ENCODE data around the gene FOXK1.
"Not testable (repeated sequence)": the region's sequence is repeated elsewhere in the genome, so short reads cannot be mapped to it uniquely, and the experiment has no call there.

Gene FOXK1

DNA sequence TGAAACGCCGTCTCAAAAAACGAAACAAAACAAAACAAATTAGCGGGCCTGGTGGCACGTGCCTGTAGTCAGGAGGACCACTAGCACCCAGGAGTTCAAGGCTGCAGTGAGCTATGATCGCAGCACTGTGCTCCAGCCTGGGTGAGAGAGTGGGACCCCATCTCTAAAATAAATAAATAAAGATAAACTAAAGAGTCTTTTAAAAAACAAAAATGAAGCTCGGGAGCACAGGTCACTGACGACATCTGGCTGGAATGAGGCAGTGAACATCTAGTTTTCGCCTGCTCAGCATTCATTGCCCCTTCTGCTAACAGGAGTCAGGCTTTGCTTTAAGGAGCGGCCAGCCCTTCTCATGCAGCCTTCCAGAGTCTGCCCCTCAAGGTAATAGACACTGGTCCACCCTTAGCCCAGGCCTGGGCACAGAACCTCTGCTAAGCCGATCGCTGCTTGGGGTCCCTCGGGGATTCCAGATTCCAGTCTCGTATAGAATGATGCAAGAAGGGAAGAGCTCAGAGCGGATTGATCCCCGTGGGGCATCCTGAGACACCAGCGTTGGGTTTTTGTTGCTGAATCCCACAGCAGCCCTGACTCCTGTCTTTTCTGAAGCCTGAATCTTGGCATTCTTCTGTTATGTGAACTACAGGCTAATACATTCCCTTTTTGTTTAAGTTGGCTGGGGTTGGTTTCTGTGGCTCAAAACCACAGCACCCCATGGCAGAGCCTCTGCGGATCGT lies 14.2 kb upstream of the FOXK1 start:
- no peak for DNase-seq

- DNase-seq, result no peak
Measured at GRCh38 chr7:4668510-4668847, 13.6 kb upstream of the FOXK1 start.

DNA sequence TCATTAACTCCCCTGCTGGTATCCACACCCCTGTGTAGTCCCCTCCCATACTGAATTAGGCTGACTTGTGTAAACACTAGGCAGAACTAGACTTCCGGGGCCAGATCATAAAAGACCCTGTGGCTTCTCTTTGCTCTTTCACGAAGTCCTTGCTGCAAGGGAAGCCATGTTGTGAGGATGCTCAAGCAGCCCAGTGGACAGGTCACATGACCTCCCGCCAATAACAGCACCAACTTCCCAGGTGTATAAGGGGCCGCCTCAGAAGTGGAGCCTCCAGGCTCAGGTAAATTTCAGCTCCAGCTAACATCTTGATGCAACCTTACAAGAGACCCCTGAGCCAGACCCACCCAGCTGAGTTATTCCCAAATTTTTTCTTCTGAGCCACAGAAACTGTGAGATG lies 11.3 kb upstream of the FOXK1 start:
- DNase-seq, result no peak

- DNase-seq, result no peak
Measured at GRCh38 chr7:4675771-4676367, 6.2 kb upstream of the FOXK1 start.

- DNase-seq, result not testable (repeated sequence)
Measured at GRCh38 chr7:4677518-4677917, 4.6 kb upstream of the FOXK1 start.

DNA sequence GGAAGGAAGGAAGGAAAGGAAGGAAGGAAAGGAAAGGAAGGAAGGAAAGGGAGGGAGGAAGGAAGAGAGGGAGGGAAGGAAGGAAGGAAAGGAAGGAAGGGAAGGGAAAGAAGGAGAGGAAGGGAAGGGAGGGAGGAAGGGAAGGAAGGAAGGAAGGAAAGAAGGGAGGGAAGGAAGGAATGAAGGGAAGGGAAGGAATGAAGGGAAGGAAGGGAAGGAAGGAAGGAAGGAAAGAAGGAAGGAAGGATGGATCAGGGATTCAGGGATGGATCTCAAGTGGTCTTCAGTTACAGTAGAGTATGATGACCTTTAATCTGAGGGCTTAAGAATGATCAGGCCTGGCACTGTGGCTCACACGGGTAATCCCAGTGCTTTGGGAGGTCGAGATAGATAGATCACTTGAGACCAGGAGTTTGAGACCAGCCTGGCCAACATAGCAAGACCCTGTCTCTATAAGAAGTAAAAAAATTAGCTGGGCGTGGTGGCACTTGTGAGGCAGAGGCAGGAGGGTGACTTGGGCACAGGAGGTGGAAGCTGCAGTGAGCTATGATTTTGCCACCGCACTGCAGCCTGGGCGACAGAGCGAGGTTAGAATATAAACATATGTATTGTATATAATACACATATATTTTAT lies 760 bp upstream of the FOXK1 start:
- DNase-seq, result no peak

GRCh38 chr7:4682621-4683042 lies 537 bp downstream of the FOXK1 start:
- peak in 1 of 4 experiments; percentile 24 for DNase-seq

DNA sequence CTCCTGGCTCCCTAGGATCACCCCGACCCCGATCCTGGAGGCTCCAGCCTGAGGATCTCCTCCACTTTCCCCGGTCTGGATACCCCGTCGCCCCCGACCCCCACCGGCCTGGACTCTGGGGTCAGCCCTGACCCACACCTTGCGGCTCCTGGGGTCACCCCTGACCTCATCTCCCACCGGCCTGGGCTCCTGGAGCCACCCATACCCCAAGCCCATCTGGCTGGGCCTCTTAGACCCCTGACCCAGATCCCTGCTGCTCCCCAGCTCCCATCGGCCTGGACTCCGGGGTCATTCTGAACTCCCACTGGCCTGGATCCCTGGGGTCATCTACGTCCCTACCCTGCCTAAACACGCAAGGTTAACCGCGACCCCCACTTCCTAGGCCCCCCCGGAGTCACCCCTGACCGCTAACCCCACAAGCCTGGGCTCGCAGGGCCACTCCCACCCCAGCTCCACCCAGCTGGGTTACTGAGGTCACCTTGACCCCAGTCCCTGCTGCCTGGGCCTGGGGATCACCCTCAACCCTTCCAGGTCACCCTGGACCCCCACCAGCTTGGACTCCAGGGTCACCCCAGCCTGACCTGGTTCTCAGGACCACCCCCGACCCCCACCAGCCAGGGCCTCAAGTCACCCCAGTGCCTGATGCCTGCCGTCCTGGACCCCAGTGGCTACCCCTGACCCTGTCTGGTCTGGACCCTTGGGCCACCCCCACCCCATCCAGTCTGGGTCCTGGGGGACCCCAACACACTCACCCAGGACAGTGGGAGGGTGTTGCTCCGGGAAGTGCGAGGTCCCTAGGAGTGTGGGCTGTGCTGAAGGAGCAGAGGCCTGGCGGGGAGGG lies 1.2 kb downstream of the FOXK1 start:
- no peak for DNase-seq

- DNase-seq, result peak in 2 of 4 experiments; percentile 14 to 21
Measured at GRCh38 chr7:4683884-4684565, 1.9 kb downstream of the FOXK1 start.

- no peak for DNase-seq
Measured at GRCh38 chr7:4684846-4685245, 2.8 kb downstream of the FOXK1 start.

DNA sequence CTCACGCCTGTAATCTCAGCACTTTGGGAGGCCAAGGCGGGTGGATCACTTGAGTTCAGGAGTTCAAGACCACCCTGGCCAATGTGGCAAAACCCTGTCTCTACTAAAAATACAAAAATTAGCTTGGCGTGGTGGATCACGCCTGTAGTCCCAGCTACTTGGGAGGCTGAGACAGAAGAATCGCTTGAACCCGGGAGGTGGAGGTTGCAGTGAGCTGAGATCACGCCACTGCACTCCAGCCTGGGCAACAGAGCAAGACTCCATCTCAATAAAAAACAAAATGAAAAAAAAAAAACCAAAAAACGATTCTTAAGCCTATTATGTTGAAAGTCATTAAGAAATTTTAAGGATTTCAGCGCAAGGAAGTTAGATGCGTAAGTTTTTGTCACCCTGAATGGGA lies 3.6 kb downstream of the FOXK1 start:
- not testable (repeated sequence) for DNase-seq

DNA sequence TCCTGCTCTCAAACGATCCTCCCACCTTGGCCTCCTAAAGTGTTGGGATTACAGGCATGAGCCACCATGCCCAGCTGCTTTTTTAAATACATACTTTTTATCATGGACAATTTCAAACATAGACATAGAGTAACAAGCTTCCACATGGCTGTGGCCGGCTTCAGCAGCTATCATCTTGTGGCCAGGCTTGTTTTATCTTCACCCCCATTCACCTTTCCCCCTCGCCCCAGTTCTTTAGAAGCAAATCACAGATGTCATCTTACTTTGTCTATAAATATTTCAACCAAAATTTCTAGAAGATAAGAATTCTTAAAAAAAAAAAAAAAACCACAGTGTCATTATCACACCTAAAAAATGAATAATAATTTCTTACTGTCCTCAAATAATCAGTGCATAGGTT lies 5.9 kb downstream of the FOXK1 start:
- DNase-seq, result no peak

DNA sequence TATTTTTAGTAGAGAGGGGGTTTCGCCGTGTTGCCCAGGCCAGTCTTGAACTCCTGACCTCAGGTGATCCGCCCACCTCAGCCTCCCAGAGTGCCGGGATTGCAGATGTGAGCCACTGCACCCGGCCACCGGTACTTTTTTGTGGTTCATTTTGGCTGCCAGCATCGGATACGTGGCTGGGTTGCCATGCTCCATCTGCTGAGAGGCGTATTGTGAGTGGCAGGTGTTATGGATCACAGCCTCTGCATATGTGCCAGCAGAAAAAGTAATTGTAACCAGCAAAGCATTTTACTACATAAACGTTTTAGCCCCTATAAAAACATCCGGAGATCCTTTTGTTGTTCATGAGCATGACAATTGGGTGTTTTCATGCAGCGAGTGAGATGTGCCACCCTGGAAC lies 7.1 kb downstream of the FOXK1 start:
- no peak for DNase-seq

DNA sequence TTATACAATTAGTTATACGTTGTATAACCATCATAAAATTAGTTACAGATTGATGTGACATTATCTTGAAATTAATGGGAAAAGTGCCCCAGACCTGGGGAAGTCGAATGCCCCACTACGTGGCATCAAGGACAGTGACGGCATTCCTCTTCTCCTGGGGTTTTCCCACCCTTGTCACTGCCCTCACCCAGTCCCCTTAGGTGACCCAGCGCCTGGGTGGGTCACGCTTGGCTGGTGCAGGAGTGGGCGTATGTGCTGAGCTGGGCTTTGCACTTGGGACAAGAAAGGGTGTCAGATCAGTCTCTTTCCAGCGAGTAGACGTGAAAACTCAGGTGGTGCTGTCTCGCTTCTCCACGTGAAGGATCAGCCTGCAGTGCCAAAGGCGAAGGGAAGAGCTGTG lies 7.6 kb downstream of the FOXK1 start:
- no peak for DNase-seq

DNA sequence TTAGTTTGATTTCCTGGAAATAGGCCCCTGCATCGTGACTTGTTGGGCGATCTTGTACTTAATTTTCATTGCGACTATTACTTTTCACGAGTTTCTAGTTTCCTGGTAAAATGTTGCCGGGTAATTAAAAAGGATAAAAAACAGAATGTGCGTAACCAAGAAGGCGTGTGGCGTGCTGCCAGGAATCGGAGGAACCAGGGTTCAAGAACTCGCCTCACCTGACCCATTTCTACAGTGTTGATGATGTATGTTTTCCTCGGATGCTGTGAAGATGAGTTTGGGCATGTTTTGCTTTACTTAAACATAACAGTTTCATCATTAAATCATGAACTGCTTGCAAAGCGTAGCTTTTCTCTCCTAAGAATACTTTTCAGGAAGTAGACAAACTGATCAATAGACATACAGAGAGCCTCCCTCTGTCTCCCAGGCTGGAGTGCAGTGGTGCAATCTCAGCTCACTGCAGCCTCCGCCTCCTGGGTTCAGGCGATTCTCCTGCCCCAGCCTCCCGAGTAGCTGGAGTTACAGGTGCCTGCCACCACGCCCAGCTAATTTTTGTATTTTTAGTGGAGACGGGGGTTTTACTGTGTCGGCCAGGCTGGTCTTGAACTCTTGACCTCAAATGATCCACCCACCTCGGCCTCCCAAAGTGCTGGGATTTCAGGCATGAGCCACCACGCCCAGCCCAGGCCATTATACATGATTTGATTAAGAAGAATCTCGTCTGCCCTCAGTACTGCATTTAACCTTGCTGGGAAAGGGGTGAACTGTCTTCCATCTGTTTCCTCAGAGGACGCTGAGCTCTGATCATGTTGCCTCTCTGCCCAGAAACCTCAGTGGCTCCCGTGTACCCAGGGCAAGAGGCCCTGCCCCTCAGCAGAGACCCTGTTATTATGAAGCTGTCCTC lies 9.1 kb downstream of the FOXK1 start:
- DNase-seq, result no peak

GRCh38 chr7:4692055-4692454 lies 10.0 kb downstream of the FOXK1 start:
- DNase-seq, result no peak

- not testable (repeated sequence) for DNase-seq
Measured at GRCh38 chr7:4692622-4693021, 10.5 kb downstream of the FOXK1 start.

- DNase-seq, result no peak
Measured at GRCh38 chr7:4693152-4693551, 11.1 kb downstream of the FOXK1 start.

DNA sequence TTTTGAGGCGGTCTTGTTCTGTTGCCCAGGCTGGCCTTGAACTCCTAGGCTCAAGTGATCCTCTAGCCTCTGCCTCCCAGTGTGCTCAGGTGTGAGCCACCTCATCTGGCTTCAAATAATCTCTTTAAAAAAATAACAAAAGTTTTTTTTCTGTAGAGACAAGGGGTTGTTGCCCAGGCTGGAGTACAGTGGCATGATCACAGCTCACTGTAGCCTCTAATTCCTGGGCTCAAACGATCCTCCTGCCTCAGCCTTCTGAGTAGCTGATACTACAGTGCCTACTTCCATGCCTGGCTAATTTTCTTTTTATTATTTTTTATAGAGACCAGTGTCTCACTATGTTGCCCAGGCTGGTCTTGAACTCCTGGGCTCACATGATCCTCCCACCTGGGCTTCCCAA lies 11.7 kb downstream of the FOXK1 start:
- DNase-seq, result no peak

- DNase-seq, result no peak
Measured at GRCh38 chr7:4694305-4694704, 12.2 kb downstream of the FOXK1 start.

GRCh38 chr7:4698707-4699275 lies 16.7 kb downstream of the FOXK1 start:
- DNase-seq, result no peak
